Stimulated activated CD4-positive, alpha-beta T cell treated with anti-CD3 and anti-CD28 coated beads, TNF-alpha, amount 100 ng/mL, for 1 hour (primary cell): ENCODE measurements around the gene PEAK1.

Experiments
- DNase-seq, 3 donors: peaks; one replicate each; pipeline ENCODE4 v3.0.0-alpha.2; 2020; ENCODE audit warnings: low read depth in 3 of 3, low spot score in 1 of 3

Gene PEAK1

GRCh38 chr15:77098572-77098971, 321.3 kb downstream of the PEAK1 start:
- no peak for DNase-seq

DNA sequence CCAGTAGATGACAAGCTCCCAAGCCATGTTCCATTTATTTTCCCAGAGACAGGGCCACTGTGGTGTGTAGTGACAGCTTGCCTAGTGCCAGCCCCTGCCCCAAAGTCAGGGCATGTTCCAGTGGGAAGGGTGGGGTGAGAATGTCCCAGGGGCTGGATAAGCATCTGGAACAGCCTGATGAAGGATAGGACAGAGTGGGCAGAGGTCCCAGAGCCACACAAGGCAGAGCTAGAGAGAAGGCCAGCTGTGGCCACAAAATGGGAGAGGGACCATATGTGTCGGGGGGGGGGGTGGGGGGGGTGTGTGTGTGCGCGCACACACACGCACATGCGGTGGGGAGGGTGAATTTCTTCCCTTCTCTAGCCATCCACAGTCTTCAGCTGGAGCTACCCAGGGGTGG, 322.0 kb downstream of the PEAK1 start:
- DNase-seq = no peak

- no peak for DNase-seq
Measured at GRCh38 chr15:77097248-77097721, 322.6 kb downstream of the PEAK1 start.

DNA sequence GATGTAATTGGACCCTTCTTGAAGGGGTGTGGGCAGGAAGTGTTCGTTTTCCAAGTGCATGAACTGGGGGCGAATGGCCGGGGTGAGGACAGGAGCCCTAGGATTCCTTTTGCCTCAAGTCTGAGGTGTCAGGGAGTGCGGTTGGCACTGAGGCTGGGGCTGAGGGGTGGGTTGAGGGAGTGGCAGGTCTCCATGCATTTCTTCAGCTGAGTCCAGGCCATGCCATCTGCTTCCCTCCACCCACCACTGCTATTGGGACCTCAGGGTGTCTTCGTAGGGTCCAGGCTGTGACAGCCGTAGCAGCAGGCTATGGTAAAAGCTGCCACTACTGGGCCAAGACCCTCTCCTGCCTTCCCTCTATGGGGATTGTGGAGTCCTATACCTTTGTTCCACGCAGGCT, 323.4 kb downstream of the PEAK1 start:
- DNase-seq = no peak

- no peak for DNase-seq
Measured at GRCh38 chr15:77096138-77096537, 323.8 kb downstream of the PEAK1 start.

- no peak for DNase-seq
Measured at GRCh38 chr15:77094397-77095030, 325.4 kb downstream of the PEAK1 start.

GRCh38 chr15:77093436-77093835, 326.5 kb downstream of the PEAK1 start:
- no peak for DNase-seq

- DNase-seq = no peak
Measured at GRCh38 chr15:77091097-77091496, 328.8 kb downstream of the PEAK1 start.

DNA sequence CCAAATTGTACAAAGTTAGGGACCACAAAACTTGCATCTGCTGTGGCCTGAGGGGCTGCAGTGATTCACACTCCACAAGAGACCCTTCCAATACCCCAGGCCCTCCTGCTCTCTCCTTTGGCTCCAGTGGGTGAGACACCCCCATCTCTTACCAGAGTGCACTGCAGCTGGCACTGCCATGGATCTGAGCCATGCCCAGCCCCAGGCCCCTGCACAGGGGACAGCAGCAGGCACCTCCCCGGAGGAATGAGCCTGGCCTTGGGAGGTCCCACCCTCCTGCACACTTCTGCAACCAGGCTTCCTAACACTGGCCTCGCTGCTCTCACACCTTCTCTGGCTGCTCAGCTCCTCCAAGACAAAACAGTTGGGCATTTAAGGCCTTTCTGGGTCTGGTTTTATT, 332.7 kb downstream of the PEAK1 start:
- DNase-seq = no peak

DNA sequence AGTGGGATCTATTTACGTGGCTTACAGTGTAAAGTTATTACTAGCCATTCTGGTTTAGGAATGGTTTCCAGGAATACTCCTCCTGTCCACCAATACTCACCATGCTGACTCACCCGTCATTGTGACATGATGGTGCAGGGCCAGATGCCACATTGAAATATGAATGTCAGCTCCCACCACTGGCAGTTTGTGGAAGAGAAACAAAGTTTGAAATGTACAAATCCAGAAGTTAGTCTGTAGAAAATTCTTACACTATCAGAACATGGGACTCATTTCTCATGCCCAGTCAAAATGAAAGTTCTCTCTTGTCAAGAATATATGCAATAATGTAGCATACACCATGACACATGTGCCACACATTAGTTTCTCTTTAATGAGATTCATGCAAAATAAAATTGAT, 334.6 kb downstream of the PEAK1 start:
- no peak for DNase-seq

DNA sequence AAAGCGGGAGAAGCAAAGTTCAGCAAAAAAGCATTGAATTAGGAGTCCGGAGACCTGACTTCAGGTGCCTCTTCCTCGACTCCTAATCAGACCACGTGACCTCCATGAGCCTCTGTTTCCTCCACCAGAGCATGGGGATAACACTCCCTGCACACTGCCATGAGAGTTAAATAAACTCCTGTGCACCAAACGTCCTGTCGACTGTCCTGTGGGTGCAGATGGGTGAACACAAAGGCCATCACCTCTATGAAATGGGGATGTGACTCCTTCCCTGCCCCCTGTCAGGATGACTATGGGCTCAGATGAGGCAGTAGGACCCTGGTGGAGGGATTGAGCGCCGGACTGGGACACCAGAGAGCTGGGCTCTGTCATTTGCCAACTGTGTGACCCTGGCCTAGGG, 335.5 kb downstream of the PEAK1 start:
- DNase-seq = no peak

GRCh38 chr15:77083381-77084160, 336.3 kb downstream of the PEAK1 start:
- DNase-seq = peak; percentile 7 to 24 (median 22)

GRCh38 chr15:77081971-77082370, 337.9 kb downstream of the PEAK1 start:
- no peak for DNase-seq

GRCh38 chr15:77076323-77076915, 343.5 kb downstream of the PEAK1 start:
- DNase-seq = no peak

DNA sequence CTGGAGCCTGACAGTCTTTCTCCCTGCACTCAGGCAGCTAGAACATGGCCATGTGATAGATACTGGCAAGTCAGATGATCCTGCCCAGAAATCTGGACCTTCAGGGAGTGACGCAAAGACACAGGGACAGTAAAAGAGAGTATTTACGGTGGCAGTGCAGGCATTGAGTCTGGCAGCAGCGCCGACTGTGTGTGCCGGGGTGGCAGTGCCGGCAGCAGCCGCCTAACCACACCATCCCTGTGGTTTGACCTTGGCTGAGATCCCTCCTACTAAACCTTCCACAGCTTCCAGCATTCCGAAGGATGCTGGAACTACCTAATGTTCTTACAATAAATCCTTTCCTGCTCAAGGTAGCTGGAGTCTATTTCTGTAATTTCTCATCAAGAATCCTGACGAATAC, 344.4 kb downstream of the PEAK1 start:
- no peak for DNase-seq

- no peak for DNase-seq
Measured at GRCh38 chr15:77074350-77074749, 345.6 kb downstream of the PEAK1 start.

GRCh38 chr15:77071305-77072223, 348.3 kb downstream of the PEAK1 start:
- DNase-seq = no peak

- DNase-seq = peak; percentile 77 to 86 (median 85)
Measured at GRCh38 chr15:77070495-77071304, 349.2 kb downstream of the PEAK1 start, which contains the start of gene TSPAN3. TSPAN3 (minus strand) TSS chr15:77071109; CDS start chr15:77070954, 155 bp downstream.

- peak in 1 of 3 donors; percentile 1 for DNase-seq
Measured at GRCh38 chr15:77070180-77070494, 349.8 kb downstream of the PEAK1 start.

DNA sequence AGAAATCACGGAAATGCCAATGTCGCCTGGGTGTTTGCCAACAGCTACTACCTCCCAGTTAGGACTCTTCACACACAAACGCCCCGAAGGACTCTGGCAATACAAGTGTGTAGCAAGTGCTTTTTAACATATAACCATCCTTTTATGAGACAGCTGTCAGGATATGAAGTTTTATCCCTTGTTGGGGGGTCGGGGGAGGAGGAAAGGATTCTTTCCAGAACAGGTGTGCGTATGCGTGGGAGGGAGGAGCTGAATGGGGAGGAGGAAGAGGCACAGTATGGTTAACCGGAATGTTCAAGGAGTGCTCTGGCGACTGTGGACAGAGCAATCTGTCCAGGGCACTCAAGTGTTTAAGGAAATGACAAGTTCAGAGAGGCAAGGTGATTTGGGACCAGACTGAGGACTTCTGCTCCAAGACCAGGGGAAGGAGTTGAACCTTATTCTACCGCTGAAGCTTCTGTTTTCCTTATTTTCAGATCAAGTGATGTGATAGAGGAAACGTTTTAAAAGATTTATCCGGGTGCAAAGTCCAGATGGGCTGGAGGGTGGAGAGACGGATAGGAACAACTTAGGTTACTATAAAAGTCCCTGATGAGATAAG, 350.3 kb downstream of the PEAK1 start:
- DNase-seq = no peak
